IMR-90 (cell line): ENCODE results near the gene SEC14L1. TPM values are rescaled to one million over a fixed set of nuclear protein-coding genes. Genes with fewer than 3 reads are reported as not detected.
A peak's percentile ranks its signal among the peaks of the same experiment; 100 is the strongest.

ENCODE experiments used
- ATAC-seq: fragments of 200-7000 bp; cut with Tn5 transposase; 2 replicates; pipeline ENCODE4 v1.9.1; 2020; ENCODE audit warnings: low read depth, mild to moderate bottlenecking, moderate library complexity
- BruUV-seq: library from RNA; stranded (reverse); fragments of 400-500 nt; replicated peaks from 2 replicates; lab custom pipeline; 2021; lab: Mats Ljungman, UMichigan
- CTCF ChIA-PET: fragments of 300-600 bp; formaldehyde crosslinking; extraction: SDS; loops from one replicate; lab custom pipeline; 2021; ENCODE audit warnings: antibody characterized with exemption; lab: Yijun Ruan, JAX
- POLR2A ChIA-PET: fragments of 300-600 bp; sonication (Branson Sonifier 250); formaldehyde crosslinking; loops from one replicate; lab custom pipeline; 2022; ENCODE audit warnings: antibody characterized with exemption; ENCODE audit not compliant: unreplicated experiment; lab: Charles Lee
- DNase-seq: peaks from one replicate; pipeline ENCODE4 v3.0.0; 2013
- H2AFZ ChIP-seq: replicated peaks from 2 replicates; pipeline ENCODE3; 2013; ENCODE audit warnings: low read length, mild to moderate bottlenecking; ENCODE audit not compliant: poor library complexity
- H2AK5ac ChIP-seq: 2 replicates; pipeline ENCODE4 v1.6.1; 2013; ENCODE audit warnings: low read depth, low read length, inconsistent platforms
- H2AK9ac ChIP-seq: replicated peaks from 2 replicates; pipeline ENCODE3; 2013; ENCODE audit warnings: mild to moderate bottlenecking, low read depth, low read length, moderate library complexity; ENCODE audit not compliant: poor library complexity
- H2BK120ac ChIP-seq: 2 replicates; pipeline ENCODE4 v1.6.1; 2013; ENCODE audit warnings: low read depth, low read length, inconsistent platforms
- H2BK15ac ChIP-seq: 3 replicates; pipeline ENCODE4 v1.6.1; 2013; ENCODE audit warnings: low read depth, low read length, inconsistent platforms
- H2BK20ac ChIP-seq: 2 replicates; pipeline ENCODE4 v1.6.1; 2013; ENCODE audit warnings: low read depth, mild to moderate bottlenecking, inconsistent platforms, low read length, moderate library complexity
- H2BK5ac ChIP-seq: 2 replicates; pipeline ENCODE4 v1.6.1; 2013; ENCODE audit warnings: mild to moderate bottlenecking, low read depth, low read length, inconsistent platforms; ENCODE audit not compliant: poor library complexity, severe bottlenecking
- H3K14ac ChIP-seq: replicated peaks from 2 replicates; pipeline ENCODE4 v1.6.1; 2013; ENCODE audit warnings: low read depth, low read length, inconsistent platforms
- H3K18ac ChIP-seq: 2 replicates; pipeline ENCODE4 v1.6.1; 2013; ENCODE audit warnings: low read depth, low read length, control low read depth
- H3K23ac ChIP-seq: 2 replicates; pipeline ENCODE4 v1.6.1; 2013; ENCODE audit warnings: low read depth, low read length, inconsistent platforms
- H3K27ac ChIP-seq: 2 replicates; pipeline ENCODE4 v1.5.1; 2013; ENCODE audit warnings: mild to moderate bottlenecking, control low read depth, low read length; ENCODE audit not compliant: insufficient read depth
- H3K27me3 ChIP-seq: 2 replicates; pipeline ENCODE4 v1.6.1; 2013; ENCODE audit warnings: low read length; ENCODE audit not compliant: control insufficient read depth, insufficient read depth
- H3K36me3 ChIP-seq: 2 replicates; pipeline ENCODE4 v1.6.1; 2013; ENCODE audit warnings: low read length, mixed read lengths; ENCODE audit not compliant: control insufficient read depth, insufficient read depth
- H3K4ac ChIP-seq: 2 replicates; pipeline ENCODE4 v1.6.1; 2013; ENCODE audit warnings: low read depth, low read length, inconsistent platforms
- H3K4me1 ChIP-seq: 2 replicates; pipeline ENCODE4 v1.6.1; 2013; ENCODE audit warnings: low read length, mixed read lengths; ENCODE audit not compliant: control insufficient read depth, insufficient read depth
- H3K4me2 ChIP-seq: 2 replicates; pipeline ENCODE4 v1.6.1; 2013; ENCODE audit warnings: low read depth, mild to moderate bottlenecking, control low read depth, low read length, moderate library complexity
- H3K4me3 ChIP-seq: 2 replicates; pipeline ENCODE4 v1.5.1; 2013; ENCODE audit warnings: low read depth, mild to moderate bottlenecking, control low read depth, low read length, moderate library complexity; ENCODE audit not compliant: insufficient read depth
- H3K56ac ChIP-seq: 2 replicates; pipeline ENCODE4 v1.6.1; 2013; ENCODE audit warnings: low read length, inconsistent platforms; ENCODE audit not compliant: insufficient read depth; ENCODE audit errors: extremely low read depth
- H3K79me1 ChIP-seq, 2 experiments: 2 replicates each; pipeline ENCODE4 v1.6.1; 2013; ENCODE audit warnings: low read length in 2 of 2, inconsistent platforms in 1 of 2, low read depth in 1 of 2
- H3K9ac ChIP-seq: 2 replicates; pipeline ENCODE4 v1.6.1; 2013; ENCODE audit warnings: low read depth, low read length, control low read depth
- H3K9me1 ChIP-seq: 2 replicates; pipeline ENCODE4 v1.6.1; 2013; ENCODE audit warnings: low read length, inconsistent platforms; ENCODE audit not compliant: insufficient read depth
- H3K9me3 ChIP-seq: 2 replicates; pipeline ENCODE4 v1.6.1; 2013; ENCODE audit warnings: low read length; ENCODE audit not compliant: control insufficient read depth, insufficient read depth
- H4K20me1 ChIP-seq: 2 replicates; pipeline ENCODE4 v1.6.1; 2013; ENCODE audit warnings: low read length, inconsistent platforms; ENCODE audit not compliant: insufficient read depth
- H4K5ac ChIP-seq: 2 replicates; pipeline ENCODE4 v1.6.1; 2013; ENCODE audit warnings: mild to moderate bottlenecking, low read depth, low read length, control low read depth
- H4K8ac ChIP-seq, 2 experiments: 2 replicates each; pipeline ENCODE4 v1.6.1; 2013; ENCODE audit warnings: low read depth in 2 of 2, low read length in 2 of 2, control low read depth in 1 of 2, inconsistent platforms in 1 of 2
- H4K91ac ChIP-seq: 2 replicates; pipeline ENCODE4 v1.6.1; 2013; ENCODE audit warnings: low read depth, low read length, inconsistent platforms; ENCODE audit not compliant: insufficient read depth
- BHLHE40 ChIP-seq: fragments of 150-350 bp; IDR thresholded peaks from 2 replicates; pipeline ENCODE4 v1.6.1; 2016; ENCODE audit warnings: mild to moderate bottlenecking, low read depth, low read length
- FOS ChIP-seq: fragments of 150-350 bp; IDR thresholded peaks from 2 replicates; pipeline ENCODE4 v1.6.1; 2016; ENCODE audit warnings: low read depth, low read length
- RCOR1 ChIP-seq: IDR thresholded peaks from 2 replicates; pipeline ENCODE4 v1.6.1; 2012; ENCODE audit warnings: mild to moderate bottlenecking, low read length, improper control_type of control experiment; ENCODE audit not compliant: insufficient replicate concordance
- RFX5 ChIP-seq: IDR thresholded peaks from 2 replicates; pipeline ENCODE4 v1.8.0; 2012; ENCODE audit warnings: low read depth, mild to moderate bottlenecking, low read length, moderate library complexity
- WGBS, 2 experiments: methylation state at CpG; one replicate each; pipeline versions ENCODE4 v1.1.5 to v1.1.7; 2013; ENCODE audit warnings: missing lambda C conversion rate in 2 of 2; ENCODE audit not compliant: insufficient read length in 1 of 2; ENCODE audit errors: extremely low coverage in 2 of 2; 5-methylcytosine and 5-hydroxymethylcytosine counted together
- dilution Hi-C: fragments of 300-500 bp; cut with HindIII; formaldehyde crosslinking; loops from one replicate; pipeline ENCODE4 v1.14.3; 2018; ENCODE audit warnings: low sequenced_read_pairs; ENCODE audit not compliant: unreplicated experiment
- in situ Hi-C: fragments of 300-500 bp; cut with MboI; formaldehyde crosslinking; loops from 3 replicates; pipeline ENCODE4 v1.14.3; 2019; ENCODE audit warnings: low sequenced_read_pairs, inconsistent platforms, mixed read lengths
- intact Hi-C: fragments of 100-400 bp; cut with micrococcal nuclease; formaldehyde crosslinking; loops from 2 replicates; pipeline ENCODE4 v1.10.0; 2022
- polyA plus RNA-seq, 3 experiments: library from polyadenylated mRNA; depleted of rRNA; stranded (reverse); fragments of >200 nt; gene quantifications; 2 replicates each; pipeline ENCODE4 v1.2.3, GENCODE V29; 2012; ENCODE audit warnings: low replicate concordance in 1 of 3
- total RNA-seq: library from RNA; depleted of rRNA; stranded (reverse); fragments of >200 nt; gene quantifications from 2 replicates; pipeline ENCODE4 v1.2.3, GENCODE V29; 2012
- TF ChIP-seq, protein P1 (sequence below): fragments of 150-350 bp; IDR thresholded peaks from 2 replicates; pipeline ENCODE4 v1.6.1; 2016; ENCODE audit warnings: low read depth, mild to moderate bottlenecking, low read length, moderate library complexity, borderline replicate concordance

The SEC14L1 gene
- total and polyA plus RNA-seq, 2 of the 4 experiments (the other 2 are of a cell fraction) = 24.9 to 35.8 TPM

DNA sequence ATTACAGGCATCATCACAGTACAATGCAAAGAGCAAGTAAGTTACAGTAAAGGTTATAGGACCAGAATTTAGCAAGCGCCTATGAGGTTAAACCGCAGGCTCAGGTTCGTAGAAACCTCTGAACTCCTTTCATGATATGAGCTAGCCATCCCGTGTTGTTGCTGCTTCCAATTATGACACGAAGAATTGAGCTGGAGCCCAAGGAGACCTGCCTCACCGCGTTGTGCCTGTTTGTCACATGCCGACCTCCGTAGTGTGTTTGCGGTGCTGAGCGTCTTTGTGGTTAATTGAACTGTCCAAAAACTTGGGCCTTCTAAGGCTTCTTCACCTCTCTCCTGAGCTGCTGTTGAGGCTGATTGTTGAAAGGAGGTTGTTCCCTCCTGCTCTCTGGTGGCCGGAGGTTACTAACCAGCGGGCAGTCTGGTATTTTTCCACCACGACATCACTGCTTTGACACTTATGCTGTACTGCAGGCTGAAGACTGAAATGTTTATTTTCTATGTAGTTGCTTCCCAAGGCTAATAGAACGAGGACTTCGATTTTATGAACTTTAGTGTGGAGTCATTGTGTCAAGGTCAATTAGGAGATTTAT, 67.5 kb downstream of the SEC14L1 start (continued):
- TF ChIP-seq RCOR1 = no peak

DNA sequence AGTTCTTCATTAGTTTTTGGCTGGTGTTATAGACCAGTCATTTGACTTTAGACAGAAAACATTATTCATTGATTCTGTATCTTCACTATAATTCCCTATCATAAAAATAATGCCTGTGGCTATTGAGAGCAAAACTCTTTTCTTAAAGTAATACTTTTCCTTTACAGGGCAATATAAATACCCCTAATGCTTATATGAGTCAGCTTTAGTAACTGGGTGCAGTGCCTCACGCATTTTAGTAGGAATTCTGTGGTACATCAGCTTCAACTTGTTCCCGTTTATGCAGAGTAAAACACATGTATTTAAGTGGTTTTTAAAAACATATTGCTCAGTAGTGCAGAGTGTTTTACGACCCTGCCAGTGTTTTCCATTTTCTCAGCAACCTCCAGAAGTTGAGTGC, 68.1 kb downstream of the SEC14L1 start:
- POLR2A ChIA-PET = interaction anchor here (0.6 kb wide), 1 partner anchor 113 kb away, joined by 4 read pairs; no protein-coding TSS in a partner anchor
- Histone ChIP-seq H4K20me1 (no peaks in the 10 kb centered on the region), H3K36me3 (peaks cover 67% of the 10 kb centered on the region), H2AK9ac (no peak overlapping the region), H3K4me2 (no peak overlapping the region), H3K9ac (no peak overlapping the region), H3K4me1 (no peaks in the 10 kb centered on the region; the same call in 1 of the 2 replicates), H2AFZ (no peak overlapping the region), H3K18ac (no peak overlapping the region), H2BK5ac (no peak overlapping the region), H3K4ac (no peak overlapping the region), H3K27ac (no peak overlapping the region), H2BK120ac (no peak overlapping the region), H3K14ac (no peak overlapping the region), H4K5ac (no peak overlapping the region), H4K8ac (no peak overlapping the region), H3K4me3 (no peak overlapping the region), H3K79me1 (peaks cover 16 to 40% of the 10 kb centered on the region in 2 experiments; a peak in 3 of 4 replicates), H4K91ac (no peak overlapping the region), H3K23ac (no peak overlapping the region), H3K9me1 (peaks cover 8% of the 10 kb centered on the region), H2AK5ac (no peak overlapping the region), H3K56ac (no peak overlapping the region), H2BK20ac (no peak overlapping the region), H2BK15ac (no peak overlapping the region), H3K27me3 (no peaks in the 10 kb centered on the region), H3K9me3 (no peaks in the 10 kb centered on the region)
- dilution Hi-C loops (no loop called here), intact Hi-C loops (loop anchor here (5.0 kb wide), 1 partner anchor 112 kb away; no protein-coding TSS in a partner anchor), in situ Hi-C loops (no loop called here)
- ATAC-seq = peak; percentile 46
- CTCF ChIA-PET = interaction anchor here (0.8 kb wide), 1 partner anchor 122 kb away, joined by 3 read pairs; no protein-coding TSS in a partner anchor
- DNase-seq = peak; percentile 24
- WGBS, 2 experiments = no CpG with 5 or more reads among the region's 3 CpGs
- BruUV-seq = no TSS peak
- TF ChIP-seq BHLHE40 (no peak), RFX5 (no peak), FOS (no peak)
- TF ChIP-seq, protein P1, sequence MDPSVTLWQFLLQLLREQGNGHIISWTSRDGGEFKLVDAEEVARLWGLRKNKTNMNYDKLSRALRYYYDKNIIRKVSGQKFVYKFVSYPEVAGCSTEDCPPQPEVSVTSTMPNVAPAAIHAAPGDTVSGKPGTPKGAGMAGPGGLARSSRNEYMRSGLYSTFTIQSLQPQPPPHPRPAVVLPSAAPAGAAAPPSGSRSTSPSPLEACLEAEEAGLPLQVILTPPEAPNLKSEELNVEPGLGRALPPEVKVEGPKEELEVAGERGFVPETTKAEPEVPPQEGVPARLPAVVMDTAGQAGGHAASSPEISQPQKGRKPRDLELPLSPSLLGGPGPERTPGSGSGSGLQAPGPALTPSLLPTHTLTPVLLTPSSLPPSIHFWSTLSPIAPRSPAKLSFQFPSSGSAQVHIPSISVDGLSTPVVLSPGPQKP = no peak
